SK-N-SH (cell line): ENCODE measurements around the gene SCARF2. TPM values are rescaled to one million over a fixed set of nuclear protein-coding genes. Genes with fewer than 3 reads are reported as not detected.

ENCODE experiments used
- CTCF ChIA-PET: fragments of 300-600, 350-600 bp; formaldehyde crosslinking; extraction: SDS; loops from one replicate; lab custom pipeline; 2021; lab: Yijun Ruan, JAX
- POLR2A ChIA-PET: fragments of 350-600 bp; sonication (Branson Sonifier 250); formaldehyde crosslinking; extraction: SDS; loops from one replicate; lab custom pipeline; 2020; ENCODE audit warnings: antibody characterized with exemption, inconsistent platforms; lab: Yijun Ruan, JAX
- DNase-seq: peaks from one replicate; pipeline ENCODE4 v3.0.0; 2012
- H2AFZ ChIP-seq: fragments of 200-600 bp; sonication (generic); 2 replicates; pipeline ENCODE4 v1.8.1; 2016; ENCODE audit warnings: antibody characterized with exemption, mild to moderate bottlenecking, low read depth
- H3F3A ChIP-seq: fragments of 200-600 bp; sonication (generic); replicated peaks from 2 replicates; pipeline ENCODE3; 2016; ENCODE audit warnings: antibody characterized with exemption, mild to moderate bottlenecking; ENCODE audit not compliant: insufficient read depth
- H3K27ac ChIP-seq, 2 experiments: fragments of 200-500 bp in 1 of 2; fragments of 200-600 bp in 1 of 2; sonication (Bioruptor generic) in 1 of 2; sonication (generic), shearing (Covaris generic) in 1 of 2; 2 replicates each; pipeline versions ENCODE4 v1.5.1 to v1.6.1; 2014 to 2016; ENCODE audit warnings: low read depth in 2 of 2, inconsistent platforms in 1 of 2, low read length in 1 of 2, mild to moderate bottlenecking in 1 of 2, mixed read lengths in 1 of 2
- H3K27me3 ChIP-seq: fragments of 200-600 bp; sonication (generic), shearing (Covaris generic); 2 replicates; pipeline ENCODE4 v1.6.1; 2016; ENCODE audit warnings: mixed run types; ENCODE audit not compliant: insufficient read depth
- H3K36me3 ChIP-seq, 2 experiments: fragments of 200-500 bp in 1 of 2; fragments of 200-600 bp in 1 of 2; sonication (Bioruptor generic) in 1 of 2; sonication (generic) in 1 of 2; replicated peaks in 1 of 2; 2 replicates each; pipeline versions ENCODE3 to v1.5.1; 2014 to 2016; ENCODE audit warnings: low read length in 1 of 2, mild to moderate bottlenecking in 1 of 2; ENCODE audit not compliant: insufficient read depth in 2 of 2, control insufficient read depth in 1 of 2
- H3K4me1 ChIP-seq, 2 experiments: fragments of 200-500 bp in 1 of 2; fragments of 200-600 bp in 1 of 2; sonication (Bioruptor generic) in 1 of 2; sonication (generic), shearing (Covaris generic) in 1 of 2; 2 replicates each; pipeline versions ENCODE4 v1.5.1 to v1.6.1; 2014 to 2016; ENCODE audit warnings: low read depth in 1 of 2, low read length in 1 of 2, mixed run types in 1 of 2; ENCODE audit not compliant: insufficient read depth in 2 of 2, control insufficient read depth in 1 of 2
- H3K4me2 ChIP-seq: fragments of 200-600 bp; sonication (generic), shearing (Covaris generic); 2 replicates; pipeline ENCODE4 v1.6.1; 2017; ENCODE audit warnings: mixed run types
- H3K4me3 ChIP-seq, 2 experiments: fragments of 200-500 bp in 1 of 2; fragments of 200-600 bp in 1 of 2; sonication (Bioruptor generic) in 1 of 2; sonication (generic), shearing (Covaris generic) in 1 of 2; 2 replicates each; pipeline versions ENCODE4 v1.5.1 to v1.8.1; 2014 to 2016; ENCODE audit warnings: low read depth in 2 of 2, inconsistent platforms in 1 of 2, low read length in 1 of 2, mild to moderate bottlenecking in 1 of 2, mixed read lengths in 1 of 2, moderate library complexity in 1 of 2
- H3K79me2 ChIP-seq: fragments of 200-600 bp; sonication (generic); 2 replicates; pipeline ENCODE4 v1.8.1; 2017; ENCODE audit warnings: mild to moderate bottlenecking; ENCODE audit not compliant: insufficient read depth
- H3K9ac ChIP-seq: fragments of 200-600 bp; sonication (generic); 2 replicates; pipeline ENCODE4 v1.6.1; 2017; ENCODE audit warnings: mixed run types
- H3K9me2 ChIP-seq: fragments of 200-600 bp; sonication (generic); 2 replicates; pipeline ENCODE4 v1.6.1; 2017; ENCODE audit warnings: mixed run types
- H3K9me3 ChIP-seq: fragments of 200-600 bp; sonication (generic); 2 replicates; pipeline ENCODE4 v1.6.1; 2017; ENCODE audit warnings: mixed run types, mild to moderate bottlenecking, moderate library complexity
- H4K20me1 ChIP-seq: fragments of 200-600 bp; sonication (generic); 2 replicates; pipeline ENCODE4 v1.6.1; 2017; ENCODE audit warnings: mild to moderate bottlenecking, mixed run types; ENCODE audit not compliant: insufficient read depth
- ELF1 ChIP-seq: IDR thresholded peaks from 2 replicates; pipeline ENCODE4 v1.4.0; 2012
- EP300 ChIP-seq, 2 experiments: IDR thresholded peaks; 2 replicates each; pipeline versions ENCODE4 v1.4.0 to v1.6.1; 2012; ENCODE audit warnings: borderline replicate concordance in 1 of 2, low read depth in 1 of 2, low read length in 1 of 2
- FOSL2 ChIP-seq: IDR thresholded peaks from 2 replicates; pipeline ENCODE4 v1.4.0; 2012; ENCODE audit warnings: low read depth, mild to moderate bottlenecking, moderate library complexity, borderline replicate concordance
- FOXM1 ChIP-seq: IDR thresholded peaks from 2 replicates; pipeline ENCODE4 v1.4.0; 2012; ENCODE audit warnings: low read depth, mild to moderate bottlenecking
- GABPA ChIP-seq: IDR thresholded peaks from 2 replicates; pipeline ENCODE4 v1.4.0; 2012; ENCODE audit warnings: low read depth, mild to moderate bottlenecking
- IRF3 ChIP-seq: fragments of 150-350 bp; IDR thresholded peaks from 2 replicates; pipeline ENCODE4 v1.6.1; 2016; ENCODE audit warnings: mild to moderate bottlenecking, low read depth, low read length
- MEF2A ChIP-seq: IDR thresholded peaks from 2 replicates; pipeline ENCODE4 v1.4.0; 2012; ENCODE audit warnings: low read depth, borderline replicate concordance
- MXI1 ChIP-seq: IDR thresholded peaks from 2 replicates; pipeline ENCODE4 v1.6.1; 2012; ENCODE audit warnings: mild to moderate bottlenecking, low read depth, low read length, improper control_type of control experiment
- NFIC ChIP-seq: IDR thresholded peaks from 2 replicates; pipeline ENCODE4 v1.4.0; 2012; ENCODE audit warnings: borderline replicate concordance
- POLR2AphosphoS5 ChIP-seq: IDR thresholded peaks from 2 replicates; pipeline ENCODE4 v1.6.1; 2012; ENCODE audit warnings: low read depth, low read length
- RFX5 ChIP-seq: IDR thresholded peaks from 2 replicates; pipeline ENCODE4 v1.6.1; 2012; ENCODE audit warnings: mild to moderate bottlenecking, improper control_type of control experiment, low read length
- RXRA ChIP-seq: IDR thresholded peaks from 2 replicates; pipeline ENCODE4 v1.4.0; 2012; ENCODE audit warnings: low read depth, mild to moderate bottlenecking, borderline replicate concordance
- SMC3 ChIP-seq: IDR thresholded peaks from 2 replicates; pipeline ENCODE4 v1.6.1; 2012; ENCODE audit warnings: low read depth, low read length, improper control_type of control experiment
- TEAD4 ChIP-seq: IDR thresholded peaks from 2 replicates; pipeline ENCODE4 v1.4.0; 2012; ENCODE audit warnings: mild to moderate bottlenecking, borderline replicate concordance; ENCODE audit not compliant: insufficient read depth
- YY1 ChIP-seq: IDR thresholded peaks from 2 replicates; pipeline ENCODE4 v1.4.0; 2012; ENCODE audit warnings: low read depth, mild to moderate bottlenecking
- ZBTB33 ChIP-seq: IDR thresholded peaks from 2 replicates; pipeline ENCODE4 v1.4.0; 2012; ENCODE audit warnings: low read depth, borderline replicate concordance
- WGBS: methylation state at CpG from one replicate; pipeline ENCODE4 v1.1.6; 2017; ENCODE audit warnings: low lambda C conversion rate; 5-methylcytosine and 5-hydroxymethylcytosine counted together
- polyA plus RNA-seq, 3 experiments: library from polyadenylated mRNA; depleted of rRNA; stranded (reverse); fragments of >200 nt; gene quantifications; 2 replicates each; pipeline ENCODE4 v1.2.3, GENCODE V29; 2012
- TF ChIP-seq, protein P1 (sequence below): fragments of 200-600 bp; sonication (generic); IDR thresholded peaks from 2 replicates; pipeline ENCODE4 v1.6.1; 2017; ENCODE audit warnings: antibody characterized with exemption, mild to moderate bottlenecking, moderate library complexity
- TF ChIP-seq, protein P2 (sequence below): IDR thresholded peaks from 2 replicates; pipeline ENCODE4 v1.4.0; 2012; ENCODE audit warnings: low read depth
- TF ChIP-seq, protein P3 (sequence below): IDR thresholded peaks from 2 replicates; pipeline ENCODE4; 2012
- TF ChIP-seq, protein P4 (sequence below): IDR thresholded peaks from 2 replicates; pipeline ENCODE4 v1.4.0; 2012; ENCODE audit warnings: low read depth, borderline replicate concordance

Gene SCARF2
- polyA plus RNA-seq, 1 of the 3 experiments (the other 2 are of a cell fraction): 49.0 TPM

DNA sequence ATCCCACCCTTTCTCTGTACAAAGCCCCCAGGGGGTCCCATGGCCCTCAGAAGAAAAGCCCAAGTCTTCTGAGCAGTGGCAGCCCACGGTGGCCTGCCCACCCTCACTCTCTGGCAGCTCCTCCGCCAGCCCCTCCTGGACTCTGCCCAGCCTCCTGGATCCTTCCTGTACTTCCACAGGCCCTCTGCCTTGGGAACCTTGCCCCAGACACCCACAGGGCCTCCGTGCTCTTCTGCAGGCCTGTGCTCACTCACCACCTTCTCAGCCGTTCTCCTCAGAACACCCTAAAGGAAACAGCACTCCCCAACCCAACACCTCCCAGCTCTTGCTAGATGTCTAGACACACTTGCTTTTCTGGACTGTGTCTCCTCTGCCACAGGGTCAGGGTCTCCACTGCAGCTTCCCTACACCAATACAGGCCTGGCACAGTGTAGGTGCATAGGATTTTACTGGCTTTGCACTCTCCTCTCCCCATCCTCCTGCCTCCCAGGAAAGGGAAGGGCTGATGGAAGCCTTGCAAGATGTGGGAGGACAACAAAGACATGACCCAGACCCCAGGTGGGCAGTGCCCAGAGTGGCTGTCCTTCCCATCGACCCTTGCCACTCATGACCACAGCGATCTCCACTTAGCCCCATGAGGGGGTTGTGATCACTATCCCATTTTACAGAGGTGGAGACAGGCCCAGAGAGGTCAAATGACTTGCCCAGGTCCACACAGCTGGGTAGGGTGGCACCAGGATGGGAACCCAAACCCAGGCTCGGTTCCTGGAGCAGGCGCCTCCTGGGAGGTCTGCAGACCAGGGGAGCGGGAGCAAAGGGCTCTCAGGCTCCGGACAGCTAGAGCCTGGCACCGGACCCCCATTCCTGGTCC, 2.0 kb downstream of the SCARF2 start:
- 87% methylated on average over 5 of the region's 11 CpGs for WGBS
- H3K4me2 ChIP-seq: peak overlapping the region; percentile 99
- H3K79me2 ChIP-seq: peaks cover 68% of the 10 kb centered on the region
- no peak overlapping the region for H2AFZ ChIP-seq
- peaks cover 0 to 5% of the 10 kb centered on the region in 2 experiments for H3K36me3 ChIP-seq
- POLR2A ChIA-PET: interaction anchor here (1.3 to 3.2 kb wide), 3 partner anchors 8 to 12 kb away, joined by 4 to 13 read pairs (median 9); no protein-coding TSS in a partner anchor
- H3K27me3 ChIP-seq: no peaks in the 10 kb centered on the region
- H3K9me2 ChIP-seq: no peaks in the 10 kb centered on the region
- CTCF ChIA-PET: interaction anchor here (0.8 to 6.4 kb wide), 5 partner anchors 8 to 63 kb away, joined by 3 to 38 read pairs (median 5); no protein-coding TSS in a partner anchor
- no peak for TF ChIP-seq YY1
- TF ChIP-seq NFIC: no peak
- TF ChIP-seq SMC3: no peak
- TF ChIP-seq POLR2AphosphoS5: no peak
- TF ChIP-seq RXRA: no peak
- no peak for TF ChIP-seq IRF3
- TF ChIP-seq TEAD4: no peak
- TF ChIP-seq MEF2A: no peak
- TF ChIP-seq RFX5: no peak
- TF ChIP-seq FOXM1: no peak
- H3K9me3 ChIP-seq: no peaks in the 10 kb centered on the region
- peak overlapping the region; percentile 53 to 76; a peak in 2 of 4 replicates for H3K27ac ChIP-seq
- peak overlapping the region; percentile 87 for H3K9ac ChIP-seq
- DNase-seq: peak; percentile 23
- H3K4me1 ChIP-seq: peaks cover 19 to 28% of the 10 kb centered on the region in 2 experiments; a peak in 3 of 4 replicates
- H3F3A ChIP-seq: no peaks in the 10 kb centered on the region
- H3K4me3 ChIP-seq: peak overlapping the region; percentile 94 to 96
- H4K20me1 ChIP-seq: peaks cover 53% of the 10 kb centered on the region

GRCh38 chr22:20434773-20435172, 2.9 kb downstream of the SCARF2 start:
- peaks cover 73% of the 10 kb centered on the region for H3K79me2 ChIP-seq
- WGBS: 90% methylated on average over 3 of the region's 3 CpGs
- CTCF ChIA-PET: interaction anchor here (0.8 to 6.4 kb wide), 4 partner anchors 12 to 64 kb away, joined by 3 to 38 read pairs (median 6); no protein-coding TSS in a partner anchor
- no peak for TF ChIP-seq YY1
- no peak for TF ChIP-seq ZBTB33
- TF ChIP-seq ELF1: no peak
- no peak for TF ChIP-seq FOSL2
- no peak for TF ChIP-seq GABPA
- TF ChIP-seq, protein P1, sequence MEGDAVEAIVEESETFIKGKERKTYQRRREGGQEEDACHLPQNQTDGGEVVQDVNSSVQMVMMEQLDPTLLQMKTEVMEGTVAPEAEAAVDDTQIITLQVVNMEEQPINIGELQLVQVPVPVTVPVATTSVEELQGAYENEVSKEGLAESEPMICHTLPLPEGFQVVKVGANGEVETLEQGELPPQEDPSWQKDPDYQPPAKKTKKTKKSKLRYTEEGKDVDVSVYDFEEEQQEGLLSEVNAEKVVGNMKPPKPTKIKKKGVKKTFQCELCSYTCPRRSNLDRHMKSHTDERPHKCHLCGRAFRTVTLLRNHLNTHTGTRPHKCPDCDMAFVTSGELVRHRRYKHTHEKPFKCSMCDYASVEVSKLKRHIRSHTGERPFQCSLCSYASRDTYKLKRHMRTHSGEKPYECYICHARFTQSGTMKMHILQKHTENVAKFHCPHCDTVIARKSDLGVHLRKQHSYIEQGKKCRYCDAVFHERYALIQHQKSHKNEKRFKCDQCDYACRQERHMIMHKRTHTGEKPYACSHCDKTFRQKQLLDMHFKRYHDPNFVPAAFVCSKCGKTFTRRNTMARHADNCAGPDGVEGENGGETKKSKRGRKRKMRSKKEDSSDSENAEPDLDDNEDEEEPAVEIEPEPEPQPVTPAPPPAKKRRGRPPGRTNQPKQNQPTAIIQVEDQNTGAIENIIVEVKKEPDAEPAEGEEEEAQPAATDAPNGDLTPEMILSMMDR: no peak
- TF ChIP-seq, protein P2, sequence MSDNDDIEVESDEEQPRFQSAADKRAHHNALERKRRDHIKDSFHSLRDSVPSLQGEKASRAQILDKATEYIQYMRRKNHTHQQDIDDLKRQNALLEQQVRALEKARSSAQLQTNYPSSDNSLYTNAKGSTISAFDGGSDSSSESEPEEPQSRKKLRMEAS: no peak
- no peak for TF ChIP-seq EP300 (IDR thresholded peaks at IDR 0.05; ENCODE audit: borderline replicate concordance in 1 of 2, low read depth in 1 of 2, low read length in 1 of 2)
- no peak for TF ChIP-seq MXI1
- TF ChIP-seq, protein P3, sequence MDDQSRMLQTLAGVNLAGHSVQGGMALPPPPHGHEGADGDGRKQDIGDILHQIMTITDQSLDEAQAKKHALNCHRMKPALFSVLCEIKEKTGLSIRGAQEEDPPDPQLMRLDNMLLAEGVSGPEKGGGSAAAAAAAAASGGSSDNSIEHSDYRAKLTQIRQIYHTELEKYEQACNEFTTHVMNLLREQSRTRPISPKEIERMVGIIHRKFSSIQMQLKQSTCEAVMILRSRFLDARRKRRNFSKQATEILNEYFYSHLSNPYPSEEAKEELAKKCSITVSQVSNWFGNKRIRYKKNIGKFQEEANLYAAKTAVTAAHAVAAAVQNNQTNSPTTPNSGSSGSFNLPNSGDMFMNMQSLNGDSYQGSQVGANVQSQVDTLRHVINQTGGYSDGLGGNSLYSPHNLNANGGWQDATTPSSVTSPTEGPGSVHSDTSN: no peak
- TF ChIP-seq, protein P4, sequence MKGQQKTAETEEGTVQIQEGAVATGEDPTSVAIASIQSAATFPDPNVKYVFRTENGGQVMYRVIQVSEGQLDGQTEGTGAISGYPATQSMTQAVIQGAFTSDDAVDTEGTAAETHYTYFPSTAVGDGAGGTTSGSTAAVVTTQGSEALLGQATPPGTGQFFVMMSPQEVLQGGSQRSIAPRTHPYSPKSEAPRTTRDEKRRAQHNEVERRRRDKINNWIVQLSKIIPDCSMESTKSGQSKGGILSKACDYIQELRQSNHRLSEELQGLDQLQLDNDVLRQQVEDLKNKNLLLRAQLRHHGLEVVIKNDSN: no peak
- no peak for TF ChIP-seq FOXM1

More at GRCh38 chr22:20434773-20435172, 2.9 kb downstream of the SCARF2 start:
- no peaks in the 10 kb centered on the region for H3K9me2 ChIP-seq
- H3K9ac ChIP-seq: no peak overlapping the region
- no peak overlapping the region for H3K27ac ChIP-seq
- peaks cover 0 to 14% of the 10 kb centered on the region in 2 experiments for H3K36me3 ChIP-seq
- no peaks in the 10 kb centered on the region for H3K9me3 ChIP-seq
- POLR2A ChIA-PET: interaction anchor here (2.4 kb wide), 1 partner anchor 12 kb away, joined by 9 read pairs; no protein-coding TSS in a partner anchor
- peaks cover 62% of the 10 kb centered on the region for H4K20me1 ChIP-seq
- H2AFZ ChIP-seq: no peak overlapping the region
- no peaks in the 10 kb centered on the region for H3F3A ChIP-seq
- no peaks in the 10 kb centered on the region for H3K27me3 ChIP-seq
- peak overlapping the region; percentile 99 for H3K4me2 ChIP-seq
- 0 out of 4 replicates have a peak overlapping the region, but pooled peaks of 1 of the 2 experiments have one; percentile 96 for H3K4me3 ChIP-seq
- no peak for DNase-seq
- H3K4me1 ChIP-seq: peaks cover 19 to 28% of the 10 kb centered on the region in 2 experiments; a peak in 3 of 4 replicates
